Measurements from ENCODE around the gene ATP9B. TPM values are rescaled to one million over a fixed set of nuclear protein-coding genes. Genes with fewer than 3 reads are reported as not detected.

Gene ATP9B
- total RNA-seq, 1 experiment from 2014 or later: 11.7 TPM

DNA sequence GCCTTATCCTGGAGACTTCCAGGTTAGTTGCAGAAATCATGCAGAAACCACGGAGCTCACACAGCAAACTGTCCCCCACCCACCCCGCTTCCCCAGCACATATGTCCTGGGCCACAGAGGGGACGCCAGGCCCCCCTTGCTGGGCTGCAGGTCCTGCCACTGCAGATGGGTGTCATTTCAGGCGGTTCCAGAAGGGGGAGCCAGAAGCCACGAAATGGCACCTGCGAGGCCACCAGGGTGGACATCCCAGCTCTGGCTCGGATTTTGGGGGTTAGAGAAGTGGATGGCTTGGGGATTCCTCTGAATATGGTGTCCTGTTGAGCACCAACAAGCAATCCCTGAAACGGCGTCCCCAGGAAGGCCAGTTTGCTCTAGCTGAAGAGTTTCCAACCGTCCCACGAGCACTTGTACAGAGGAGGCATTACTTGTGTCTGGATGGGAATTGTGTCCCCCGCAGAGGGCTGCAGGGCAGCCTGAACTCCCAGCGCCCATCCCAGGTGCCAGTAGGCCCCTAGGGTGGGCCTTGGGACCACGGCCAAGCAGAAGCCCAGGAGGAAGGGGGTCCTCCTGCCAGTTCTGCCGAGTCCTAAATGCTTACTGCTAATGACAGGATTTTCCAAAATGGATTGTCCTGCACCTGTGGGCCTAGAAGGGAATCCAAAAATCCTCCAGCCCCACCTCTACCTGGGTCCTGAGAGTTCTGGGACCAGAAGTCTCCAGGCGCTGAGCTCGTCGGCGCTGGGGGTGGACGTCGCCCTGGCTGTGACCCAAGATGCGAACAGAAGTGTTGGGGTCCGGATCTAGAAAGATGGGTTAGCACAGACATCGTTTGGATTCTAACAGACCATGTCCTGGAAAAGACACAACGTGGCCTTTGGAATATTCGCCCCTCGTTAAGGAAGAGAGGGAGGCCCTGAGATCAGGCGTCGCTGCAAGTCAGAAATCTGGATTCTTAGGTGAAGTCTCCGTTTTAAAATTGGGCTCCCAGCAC, 311.9 kb downstream of the ATP9B start:
- peak; percentile 19 for DNase-seq (ENCODE audit: low read depth)

DNA sequence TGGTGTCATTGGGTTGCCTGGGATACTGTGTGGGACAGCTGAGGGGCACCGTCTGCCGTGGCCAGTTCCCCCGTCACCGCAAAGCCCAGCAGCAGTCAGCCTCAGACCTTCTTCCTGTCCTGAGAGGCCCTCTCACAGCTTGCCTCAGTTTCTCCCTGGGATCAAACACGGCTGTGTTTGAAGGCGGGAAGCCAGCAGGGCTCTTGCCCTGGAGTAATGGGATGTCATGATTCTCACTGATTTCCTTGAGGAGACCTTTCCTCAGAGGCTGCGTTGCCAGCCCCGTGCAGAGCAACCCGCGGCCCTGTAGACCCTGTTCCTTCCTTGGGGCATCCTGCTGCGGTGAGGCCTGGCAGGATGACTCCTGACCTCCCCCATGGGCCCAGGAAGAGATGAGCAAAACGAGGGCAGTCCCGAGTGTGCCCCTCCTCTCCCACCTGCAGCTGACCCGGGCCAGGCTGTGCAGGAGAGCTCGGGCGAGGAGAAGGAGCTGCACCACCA, 312.7 kb downstream of the ATP9B start:
- DNase-seq (ENCODE audit: low read depth): no peak

DNA sequence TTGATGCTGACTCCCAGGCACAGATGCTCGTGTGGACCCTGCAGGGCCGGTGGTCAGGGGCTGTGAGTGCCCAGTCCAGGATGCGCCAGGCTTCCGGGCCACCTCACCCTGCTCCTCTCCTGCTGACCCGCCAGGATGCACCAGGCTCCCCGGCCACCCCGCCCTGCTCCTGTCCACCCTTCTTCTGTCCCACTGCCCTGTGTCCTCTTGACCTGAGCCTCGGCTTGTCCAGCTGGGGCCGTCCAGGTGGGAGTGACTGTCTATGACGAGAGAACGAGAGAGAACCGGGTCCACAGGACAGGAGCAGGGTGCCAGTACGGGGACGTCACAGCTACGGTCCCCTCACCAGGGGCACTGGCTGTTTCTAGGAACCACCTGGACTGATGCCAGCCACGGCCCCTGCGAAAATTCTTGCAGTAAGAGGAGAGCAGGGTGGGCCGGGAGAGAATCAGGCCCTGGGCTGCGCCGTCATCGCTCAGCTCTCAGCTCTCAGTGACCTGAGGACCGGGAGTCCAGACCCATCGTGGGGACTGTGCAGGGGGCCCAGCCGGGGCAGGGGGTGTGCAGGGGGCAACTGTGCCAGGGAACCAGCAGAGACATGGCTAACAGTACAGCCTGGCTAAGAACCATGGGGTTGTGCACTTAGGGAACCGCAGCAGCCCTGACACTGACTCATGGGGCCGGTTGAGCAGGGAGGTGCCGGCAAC, 313.6 kb downstream of the ATP9B start:
- DNase-seq (ENCODE audit: low read depth): no peak

DNA sequence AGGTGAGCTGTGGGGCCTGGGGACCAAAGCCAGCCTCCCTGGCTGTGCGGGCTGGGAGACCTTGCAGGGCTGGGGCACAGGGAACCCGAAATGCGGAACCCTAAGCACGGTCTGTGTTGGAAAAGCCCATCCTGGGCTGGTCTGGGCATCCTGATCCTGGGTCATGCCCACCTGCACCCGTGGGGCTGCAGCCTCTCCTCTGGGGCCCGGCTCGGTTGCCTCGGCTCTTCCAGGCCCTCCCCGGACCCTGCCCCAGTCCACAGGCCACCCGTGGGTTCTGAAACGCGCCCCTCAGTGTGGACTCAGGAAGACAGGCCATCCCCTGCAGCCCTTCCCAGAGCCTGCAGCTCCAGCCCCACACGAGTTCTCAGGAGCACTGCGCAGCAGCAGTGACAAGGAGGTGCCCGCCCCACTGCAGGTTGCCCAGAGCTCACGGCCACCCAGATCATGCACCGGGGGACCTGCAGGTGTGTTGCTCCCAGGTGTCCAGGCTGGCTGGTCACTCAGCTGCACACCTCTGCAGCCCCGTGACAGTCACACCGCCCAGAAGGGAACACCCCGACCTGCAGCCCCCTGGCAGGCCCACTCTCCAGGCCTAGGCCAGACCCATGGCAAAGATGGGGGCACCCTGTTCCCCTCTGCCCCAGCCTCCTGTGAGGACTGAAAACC, 314.3 kb downstream of the ATP9B start:
- DNase-seq (ENCODE audit: low read depth): no peak

DNA sequence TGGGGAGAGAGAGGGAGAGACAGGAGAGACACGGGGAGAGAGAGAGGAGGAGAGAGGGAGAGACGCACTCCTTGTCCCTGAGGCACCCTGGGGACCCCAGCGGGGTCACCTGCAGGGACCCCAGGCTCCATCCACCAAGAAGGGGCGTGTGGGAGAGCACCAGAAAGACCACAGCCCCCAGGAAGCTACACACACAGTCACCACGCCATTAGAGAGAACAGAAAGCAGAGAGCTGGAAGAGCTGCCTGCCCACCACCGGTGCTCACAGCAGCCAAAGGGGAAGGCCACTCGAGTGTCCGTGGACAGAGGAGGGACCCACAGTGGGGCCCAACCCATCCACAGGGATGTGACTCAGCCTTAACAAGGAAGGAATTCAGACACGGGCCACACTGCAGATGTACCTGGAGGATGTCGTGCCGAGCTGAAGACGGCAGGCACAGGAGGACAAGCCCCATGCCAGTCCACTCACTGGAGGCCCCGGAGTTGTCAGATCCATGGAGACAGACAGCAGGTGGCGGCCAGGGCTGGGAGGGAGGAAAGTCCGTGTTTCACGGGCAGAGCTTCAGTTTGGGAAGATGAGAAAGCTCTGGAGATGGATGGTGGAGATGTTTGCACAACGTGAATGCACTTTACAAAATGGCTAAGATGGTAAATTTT, 315.1 kb downstream of the ATP9B start:
- no peak for DNase-seq (ENCODE audit: low read depth)

DNA sequence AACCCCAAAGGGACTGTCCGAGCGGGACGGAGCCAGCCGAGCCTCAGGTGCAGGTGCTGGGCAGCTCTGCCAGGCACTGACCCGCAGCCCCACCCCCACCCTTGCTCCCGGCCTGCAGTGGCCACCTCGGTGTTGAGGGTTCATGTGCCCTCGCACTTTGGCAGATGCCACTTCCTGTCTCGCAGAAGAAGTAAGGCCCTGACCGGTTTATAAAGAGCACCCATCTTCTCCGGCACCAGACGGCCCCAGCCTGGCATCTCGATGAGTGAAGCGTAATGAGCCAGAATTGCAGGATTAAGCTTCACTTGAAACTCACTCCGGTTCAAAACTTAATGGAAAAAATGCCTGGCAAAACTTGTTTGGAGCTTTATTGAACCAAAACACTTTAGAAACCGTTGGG, 315.6 kb downstream of the ATP9B start:
- DNase-seq (ENCODE audit: low read depth): no peak

DNA sequence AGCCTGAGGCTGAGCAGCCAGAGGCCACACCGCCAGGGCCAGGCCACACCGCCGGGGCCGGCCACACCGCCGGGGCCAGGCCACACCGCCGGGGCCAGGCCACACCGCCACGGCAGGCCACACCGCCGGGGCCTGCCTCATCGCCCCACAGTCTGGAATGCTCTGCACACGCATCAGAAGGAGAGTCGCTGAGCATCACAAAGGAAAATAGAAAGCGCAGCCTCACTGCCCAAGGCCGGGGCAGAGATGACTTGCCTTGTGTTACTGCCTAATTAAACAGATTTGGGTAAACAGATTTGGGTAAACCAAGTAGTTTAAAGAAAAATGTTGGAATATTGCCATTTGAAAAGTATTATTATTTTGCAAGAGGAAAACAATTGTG, 316.1 kb downstream of the ATP9B start:
- DNase-seq (ENCODE audit: low read depth): no peak

DNA sequence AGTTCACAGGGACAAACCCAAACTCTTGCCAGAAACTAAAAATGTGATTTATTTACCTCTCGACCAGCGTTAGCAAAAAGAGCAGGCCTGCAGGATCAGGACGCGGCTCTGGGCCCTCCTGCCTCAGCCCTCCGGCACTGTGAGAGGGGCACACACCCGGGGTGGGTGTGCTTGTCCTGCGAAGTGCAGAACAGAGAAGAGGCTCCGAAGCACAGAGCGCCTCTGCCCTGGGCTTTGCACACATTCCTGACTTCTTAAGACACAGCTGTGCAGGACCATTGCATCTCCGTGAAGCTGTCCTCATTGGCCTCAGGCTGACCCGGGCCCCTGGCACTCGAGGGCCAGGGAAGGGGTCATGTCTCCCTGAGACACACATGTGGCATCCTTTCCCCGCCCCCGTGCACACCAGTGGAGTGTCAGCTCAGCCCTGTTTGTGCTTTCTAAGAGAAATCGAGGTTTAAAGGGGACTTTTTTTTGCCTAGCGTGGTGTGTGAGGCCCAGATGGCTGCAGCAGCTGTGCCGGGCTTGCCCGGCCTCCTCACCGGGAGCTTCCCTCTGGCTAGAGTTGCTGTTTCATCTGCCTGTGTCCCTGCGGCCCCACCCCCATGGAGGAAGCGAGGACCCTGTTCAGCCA, 316.6 kb downstream of the ATP9B start:
- DNase-seq (ENCODE audit: low read depth): no peak

DNA sequence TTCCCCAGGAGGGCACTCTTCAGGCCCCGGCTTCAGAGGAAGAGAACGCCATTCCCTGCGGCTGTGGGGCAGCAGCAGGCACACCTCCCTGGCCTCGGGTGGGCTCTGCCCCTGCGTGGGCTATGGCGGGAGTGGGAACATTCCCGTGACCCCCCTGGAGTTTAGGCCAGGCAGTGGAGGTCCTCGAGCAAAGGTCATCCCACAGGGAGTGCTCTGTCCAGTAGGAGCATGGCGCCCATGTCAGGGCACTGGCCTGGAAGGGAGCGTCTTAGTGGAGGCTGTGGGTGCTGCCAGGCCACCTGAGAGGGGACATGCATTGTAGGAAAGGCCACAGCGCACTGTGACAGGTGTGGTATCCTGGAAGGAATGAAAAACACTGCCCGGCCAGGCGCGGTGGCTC, 317.4 kb downstream of the ATP9B start:
- no peak for DNase-seq (ENCODE audit: low read depth)

DNA sequence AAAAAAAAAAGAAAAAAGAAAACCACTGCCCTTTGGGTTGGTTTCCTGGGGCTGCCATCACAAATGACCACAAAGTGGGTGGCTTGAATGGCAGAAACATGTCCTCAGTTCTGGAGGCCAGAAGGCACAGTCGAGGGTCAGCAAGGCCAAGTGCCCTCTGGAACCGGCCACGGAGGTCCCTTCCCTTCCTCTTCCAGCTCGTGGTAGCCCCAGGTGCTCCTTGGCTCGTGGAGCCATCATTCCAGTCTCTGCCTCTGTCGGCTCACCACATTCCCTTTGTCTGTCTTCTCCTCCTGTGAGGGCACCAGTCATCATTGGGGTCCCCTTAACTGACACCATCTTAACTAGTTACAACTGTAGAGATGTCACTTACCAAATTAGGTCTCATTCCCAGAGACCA, 318.0 kb downstream of the ATP9B start:
- no peak for DNase-seq (ENCODE audit: low read depth)

DNA sequence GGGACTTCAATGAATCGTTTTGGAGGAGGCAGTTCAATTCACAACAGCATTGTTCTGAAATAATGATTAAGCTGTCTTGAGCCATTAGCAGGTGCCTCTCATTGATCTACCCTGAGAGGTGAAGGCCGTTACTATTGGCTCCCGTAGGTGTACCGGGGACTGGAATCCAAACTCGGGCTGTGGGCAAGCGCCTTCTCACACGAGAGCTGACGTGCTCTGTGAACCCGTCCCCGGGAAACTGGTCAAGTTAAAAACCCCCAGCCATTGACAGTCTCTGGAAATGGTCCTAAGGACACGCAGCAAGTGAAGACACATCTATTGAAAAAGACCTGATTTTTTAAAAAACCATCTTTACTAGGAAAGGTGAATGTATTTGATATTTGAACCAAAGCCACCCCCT, 318.4 kb downstream of the ATP9B start:
- no peak for DNase-seq (ENCODE audit: low read depth)

DNA sequence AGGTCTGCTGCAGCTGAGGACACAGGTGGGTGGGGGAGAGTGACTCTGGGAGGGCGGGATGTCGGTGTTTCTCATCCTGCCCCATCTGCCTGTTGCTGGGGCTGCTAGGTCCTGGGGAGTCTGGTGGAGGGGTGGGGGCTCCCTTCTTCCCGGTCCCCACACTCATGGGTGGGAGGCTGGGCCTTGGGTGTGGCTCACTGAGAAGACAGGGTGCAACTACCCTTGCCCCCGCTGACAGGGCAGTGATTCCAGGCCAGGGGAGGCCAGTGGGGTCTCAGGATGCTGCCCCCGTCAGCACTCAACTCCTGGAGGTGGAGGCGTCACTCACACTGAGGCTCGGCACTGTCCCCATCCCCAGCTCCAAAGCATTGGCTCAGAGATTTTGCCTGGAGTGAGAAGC, 318.8 kb downstream of the ATP9B start:
- no peak for DNase-seq (ENCODE audit: low read depth)

DNA sequence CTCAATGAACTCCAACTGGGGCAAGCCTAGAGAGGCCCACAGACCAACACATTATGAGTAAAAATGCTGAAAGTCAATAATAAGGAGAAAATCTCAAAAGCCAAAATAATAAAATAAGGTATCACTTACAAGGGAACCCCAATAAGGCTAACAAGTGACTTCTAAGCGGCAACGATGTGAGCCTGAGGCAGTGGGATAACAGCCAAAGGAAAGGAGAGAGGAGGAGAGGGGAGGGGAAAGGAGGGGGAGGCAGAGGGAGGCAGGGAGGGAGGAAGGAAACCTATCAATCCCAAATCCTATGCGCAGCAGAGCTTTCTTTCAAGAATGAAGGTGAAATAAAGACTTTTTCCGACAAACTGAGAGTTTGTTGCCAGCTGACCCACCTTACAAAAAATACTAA, 320.5 kb downstream of the ATP9B start:
- DNase-seq (ENCODE audit: low read depth): no peak

DNA sequence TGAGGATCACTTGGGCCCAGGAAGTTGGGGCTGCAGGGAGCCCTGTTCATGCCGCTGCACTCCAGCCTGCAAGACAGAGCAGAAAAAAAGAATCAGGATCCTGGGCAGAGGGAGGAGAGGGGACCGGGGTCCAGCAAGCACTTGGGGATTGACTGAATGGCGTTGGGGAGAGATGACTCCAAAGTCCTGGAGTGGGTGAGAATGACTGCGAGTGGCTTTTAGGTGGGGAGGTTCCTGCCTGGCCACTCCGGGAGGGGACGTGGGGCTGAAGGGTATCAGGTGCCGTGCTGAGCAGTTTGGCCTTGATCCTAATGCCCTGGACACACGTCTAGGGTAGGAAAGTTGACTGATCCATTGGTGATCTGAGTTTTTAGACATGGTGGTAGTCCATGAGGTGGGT, 323.0 kb downstream of the ATP9B start:
- no peak for DNase-seq (ENCODE audit: low read depth)

DNA sequence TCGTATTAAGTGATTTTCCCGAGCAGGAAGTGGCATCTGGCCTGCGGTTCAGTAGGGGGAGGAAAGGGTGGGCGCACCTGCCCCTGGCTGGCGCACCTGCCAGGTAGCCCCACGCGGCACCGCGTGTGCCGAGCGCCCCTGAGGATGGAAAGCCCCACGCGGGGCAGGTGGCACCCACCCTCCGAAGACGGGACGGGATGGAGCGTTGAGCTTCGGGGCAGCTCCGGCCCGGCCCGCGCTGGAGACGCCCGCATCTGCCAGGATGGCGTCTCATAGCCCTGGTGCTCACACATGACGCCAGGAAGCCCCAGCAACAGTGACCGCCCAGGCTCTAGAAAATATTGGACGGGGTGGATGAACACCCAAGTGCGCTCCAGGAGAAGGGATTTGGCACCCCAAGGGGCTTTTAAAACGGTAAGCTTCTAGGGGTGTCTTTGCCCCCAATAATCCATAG, 324.0 kb downstream of the ATP9B start:
- no peak for DNase-seq (ENCODE audit: low read depth)

DNA sequence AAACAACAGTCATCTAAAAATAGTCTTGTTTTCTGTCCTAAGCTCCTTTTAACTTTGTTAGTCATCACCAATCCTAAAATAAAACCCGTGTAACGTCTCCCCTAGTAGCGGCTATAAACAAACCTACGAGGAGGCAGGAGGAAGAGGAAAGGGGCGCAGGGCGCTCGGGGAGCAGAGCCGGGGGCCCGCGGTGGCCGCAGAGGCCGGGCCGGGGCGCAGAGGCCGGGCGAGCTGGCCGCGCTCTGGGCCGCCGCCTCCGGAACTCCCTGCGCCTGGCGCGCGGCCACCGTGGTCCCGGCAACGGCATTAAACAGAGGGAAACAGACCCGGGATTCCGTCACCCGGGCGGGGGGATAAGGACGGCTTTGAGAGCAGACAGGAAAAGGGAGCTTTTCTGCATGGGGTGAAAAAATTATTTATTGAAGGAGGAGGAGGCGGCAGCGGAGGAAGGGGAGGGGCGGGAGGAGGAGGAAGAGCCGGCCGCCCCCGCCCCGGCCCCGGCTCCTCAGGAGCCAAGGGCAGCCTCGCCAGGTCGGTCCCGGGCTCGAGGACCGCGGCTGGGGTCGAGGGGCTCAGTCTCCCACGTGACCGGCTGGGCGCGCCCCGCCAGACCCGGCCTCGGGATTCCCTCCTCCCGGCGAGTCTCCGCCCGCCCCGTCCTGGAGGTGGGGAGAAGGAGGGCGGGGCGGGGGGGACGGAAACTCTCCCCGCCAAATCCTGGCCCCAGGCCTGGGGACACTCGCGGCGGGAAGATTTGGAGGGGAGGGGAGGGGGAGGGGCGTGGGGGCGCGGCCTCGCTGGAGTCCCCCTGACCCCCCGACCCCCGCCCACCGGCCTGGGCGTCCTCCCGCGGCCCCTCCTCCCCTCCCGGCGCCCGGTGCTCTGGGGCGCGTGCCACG, 324.7 kb downstream of the ATP9B start:
- peak; percentile 65 for DNase-seq (ENCODE audit: low read depth)

DNA sequence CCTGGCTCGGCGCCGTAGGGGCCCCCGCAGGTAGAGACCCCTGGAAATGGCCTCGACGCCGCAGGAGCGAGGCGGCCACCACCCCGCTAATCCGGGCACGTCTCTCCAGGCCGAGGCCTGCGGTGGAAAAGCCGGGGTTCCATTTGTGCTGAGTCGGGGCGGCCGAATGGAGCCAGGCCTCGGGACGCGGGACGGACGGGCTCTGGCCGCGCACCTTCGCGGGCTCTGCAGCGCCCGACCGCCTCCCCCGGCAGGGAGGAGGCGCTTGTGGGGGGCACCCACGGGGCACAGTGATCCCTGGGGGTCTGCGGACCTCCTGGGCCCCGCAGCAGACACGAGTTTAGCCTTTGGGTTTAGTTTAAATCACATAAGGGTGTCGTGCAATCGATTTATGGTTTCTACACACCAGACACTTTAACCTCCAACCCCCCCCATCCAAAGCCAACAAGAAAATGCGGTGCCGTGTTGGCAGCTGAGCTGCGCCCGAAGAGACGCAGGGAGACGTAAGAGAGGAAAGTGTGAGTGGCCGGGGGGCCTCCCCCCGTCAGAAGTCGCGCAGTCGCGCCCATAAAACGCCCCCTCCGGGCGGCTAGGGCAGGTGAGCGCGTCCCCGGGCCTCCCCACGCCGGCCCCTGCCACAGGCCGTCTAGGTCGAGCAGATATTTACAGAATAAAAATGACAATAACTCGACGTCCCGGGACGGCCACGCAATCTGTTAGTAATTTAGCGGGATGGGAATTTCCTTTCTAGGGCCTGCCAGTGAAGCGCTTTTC, 325.5 kb downstream of the ATP9B start:
- DNase-seq (ENCODE audit: low read depth): no peak

DNA sequence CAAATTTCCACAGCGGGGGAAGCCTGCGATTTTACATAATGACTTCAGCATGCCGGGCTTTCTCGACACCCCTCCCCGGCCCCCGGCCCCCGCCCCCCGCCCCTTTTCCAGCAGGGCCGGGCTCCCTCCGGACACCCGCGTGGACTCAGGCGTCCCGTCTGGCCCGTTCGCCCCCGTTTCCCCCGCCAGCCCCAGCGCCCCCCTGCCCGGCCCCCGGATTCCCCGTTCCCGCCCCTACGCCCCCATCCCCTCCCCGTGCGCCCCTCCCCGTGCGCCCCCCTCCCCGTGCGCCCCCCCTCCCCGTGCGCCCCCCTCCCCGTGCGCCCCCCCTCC, 326.1 kb downstream of the ATP9B start:
- DNase-seq (ENCODE audit: low read depth): no peak

DNA sequence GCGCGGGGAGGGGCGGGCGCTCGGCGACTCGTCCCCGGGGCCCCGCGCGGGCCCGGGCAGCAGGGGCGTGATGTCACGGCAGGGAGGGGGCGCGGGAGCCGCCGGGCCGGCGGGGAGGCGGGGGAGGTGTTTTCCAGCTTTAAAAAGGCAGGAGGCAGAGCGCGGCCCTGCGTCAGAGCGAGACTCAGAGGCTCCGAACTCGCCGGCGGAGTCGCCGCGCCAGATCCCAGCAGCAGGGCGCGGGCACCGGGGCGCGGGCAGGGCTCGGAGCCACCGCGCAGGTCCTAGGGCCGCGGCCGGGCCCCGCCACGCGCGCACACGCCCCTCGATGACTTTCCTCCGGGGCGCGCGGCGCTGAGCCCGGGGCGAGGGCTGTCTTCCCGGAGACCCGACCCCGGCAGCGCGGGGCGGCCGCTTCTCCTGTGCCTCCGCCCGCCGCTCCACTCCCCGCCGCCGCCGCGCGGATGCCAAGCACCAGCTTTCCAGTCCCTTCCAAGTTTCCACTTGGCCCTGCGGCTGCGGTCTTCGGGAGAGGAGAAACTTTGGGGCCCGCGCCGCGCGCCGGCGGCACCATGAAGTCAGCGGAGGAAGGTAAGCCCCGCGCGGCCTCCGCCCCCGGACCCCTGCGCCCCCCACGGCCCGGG, 326.7 kb downstream of the ATP9B start, which contains the start of gene NFATC1:
Gene NFATC1, plus strand, starts transcription at position 170 of the 644 bp plus-strand sequence. Its CDS starts 295 bp downstream, at position 465.
- peak; percentile 42 for DNase-seq (ENCODE audit: low read depth)
